OCI-LY1 (cell line): Measurements from ENCODE around the gene IL36B.

Experiments
- H2AFZ ChIP-seq: fragments of 200-600 bp; sonication (generic), shearing (Covaris generic); 2 replicates; pipeline ENCODE4 v1.6.0; 2014; ENCODE audit warnings: antibody characterized with exemption, mild to moderate bottlenecking, low read length
- H3F3A ChIP-seq: fragments of 200-600 bp; sonication (generic), shearing (Covaris generic); 2 replicates; pipeline ENCODE4 v1.6.0; 2014; ENCODE audit warnings: mild to moderate bottlenecking, antibody characterized with exemption, low read length, moderate library complexity; ENCODE audit not compliant: insufficient read depth
- H3K27ac ChIP-seq: fragments of 200-600 bp; sonication (generic); 2 replicates; pipeline ENCODE4 v1.5.1; 2014; ENCODE audit warnings: low read length, mixed run types, mild to moderate bottlenecking, low read depth; ENCODE audit not compliant: poor library complexity, severe bottlenecking
- H3K27me3 ChIP-seq: fragments of 200-600 bp; sonication (generic); 2 replicates; pipeline ENCODE4 v1.6.0; 2014; ENCODE audit warnings: antibody characterized with exemption, mild to moderate bottlenecking, low read length, moderate library complexity; ENCODE audit not compliant: insufficient read depth
- H3K36me3 ChIP-seq: fragments of 200-600 bp; sonication (generic); 2 replicates; pipeline ENCODE4 v1.6.1; 2014; ENCODE audit warnings: mild to moderate bottlenecking, antibody characterized with exemption, low read length, moderate library complexity, mixed read lengths; ENCODE audit not compliant: insufficient read depth
- H3K4me1 ChIP-seq: fragments of 200-600 bp; sonication (generic); 2 replicates; pipeline ENCODE4 v1.5.1; 2014; ENCODE audit warnings: mild to moderate bottlenecking, low read length, moderate library complexity; ENCODE audit not compliant: insufficient read depth, severe bottlenecking
- H3K4me2 ChIP-seq: fragments of 200-600 bp; sonication (generic), shearing (Covaris generic); 2 replicates; pipeline ENCODE4 v1.6.1; 2014; ENCODE audit warnings: low read length
- H3K4me3 ChIP-seq: fragments of 200-600 bp; sonication (generic); 2 replicates; pipeline ENCODE4 v1.5.1; 2014; ENCODE audit warnings: low read length, low read depth, mild to moderate bottlenecking, mixed read lengths; ENCODE audit not compliant: poor library complexity, severe bottlenecking
- H3K79me2 ChIP-seq: fragments of 200-600 bp; shearing (Covaris generic); 2 replicates; pipeline ENCODE4 v1.6.1; 2016; ENCODE audit warnings: mixed run types, low read length, mixed read lengths; ENCODE audit not compliant: insufficient read depth
- H3K9ac ChIP-seq: fragments of 200-600 bp; sonication (generic), shearing (Covaris generic); 2 replicates; pipeline ENCODE4 v1.6.1; 2014; ENCODE audit warnings: mild to moderate bottlenecking, low read length, mixed read lengths
- H3K9me2 ChIP-seq: fragments of 200-600 bp; sonication (generic), shearing (Covaris generic); 2 replicates; pipeline ENCODE4 v1.6.1; 2014; ENCODE audit warnings: low read depth, mild to moderate bottlenecking, low read length, mixed read lengths
- H3K9me3 ChIP-seq: fragments of 200-600 bp; shearing (Covaris generic); 2 replicates; pipeline ENCODE4 v1.6.1; 2014; ENCODE audit warnings: low read length, mixed read lengths
- H4K20me1 ChIP-seq: fragments of 200-600 bp; sonication (generic), shearing (Covaris generic); 2 replicates; pipeline ENCODE4 v1.6.0; 2016; ENCODE audit warnings: mild to moderate bottlenecking, low read length; ENCODE audit not compliant: insufficient read depth
- CTCF ChIP-seq: fragments of 200-600 bp; sonication (generic), shearing (Covaris generic); IDR thresholded peaks from 2 replicates; pipeline ENCODE4 v1.5.1; 2017; ENCODE audit warnings: mild to moderate bottlenecking, antibody characterized with exemption, low read length, moderate library complexity, mixed read lengths
- EZH2 ChIP-seq: fragments of 200-600 bp; sonication (generic), shearing (Covaris generic); IDR thresholded peaks from 2 replicates; pipeline ENCODE4 v1.8.0; 2017; ENCODE audit warnings: borderline replicate concordance, mixed run types, mild to moderate bottlenecking, antibody characterized with exemption, low read length, moderate library complexity, mixed read lengths

The IL36B gene

DNA sequence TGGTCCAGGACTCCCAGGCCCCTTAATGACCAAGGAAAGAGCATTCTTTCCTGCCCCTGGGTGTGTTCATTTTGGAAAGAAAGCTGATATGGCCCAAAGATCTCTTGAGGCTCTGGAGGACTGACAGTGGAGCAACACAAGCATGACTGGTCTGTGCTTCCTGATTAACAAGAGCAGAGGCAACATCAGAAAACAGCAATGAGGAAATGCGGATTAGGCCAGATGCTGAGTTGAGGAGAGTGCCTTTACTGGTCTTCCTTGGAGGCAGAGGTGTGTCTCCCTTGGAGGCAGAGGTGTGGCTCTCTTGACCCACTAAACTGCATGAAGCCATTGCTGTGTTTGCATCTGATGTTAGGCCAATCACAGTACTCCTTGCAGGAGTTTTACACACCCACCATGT is 19.9 kb downstream of the IL36B start:
- Histone ChIP-seq H3K9ac (no peak overlapping the region), H2AFZ (no peak overlapping the region), H3K27me3 (no peaks in the 10 kb centered on the region)

DNA sequence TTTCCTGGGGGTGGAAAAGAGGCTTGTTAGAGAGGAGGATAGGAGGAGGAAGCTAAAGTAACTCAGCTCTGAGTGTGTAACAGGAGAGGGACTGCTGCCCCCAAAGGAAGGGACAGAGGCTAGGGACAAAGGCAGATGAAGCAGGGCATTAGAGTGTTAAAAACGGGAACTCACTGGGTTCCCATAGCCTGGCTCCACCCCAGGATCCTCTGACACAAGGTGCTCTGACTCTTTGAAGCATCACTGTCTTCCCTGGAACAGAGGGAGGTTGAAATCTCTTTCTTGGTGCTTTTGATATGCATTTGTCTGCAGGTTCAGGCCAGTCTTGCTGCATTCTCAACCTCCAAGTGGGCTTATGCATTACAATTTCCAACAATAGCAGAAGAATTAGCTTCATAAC is 24.6 kb downstream of the IL36B start:
- Histone ChIP-seq H3F3A (no peaks in the 10 kb centered on the region), H3K27me3 (no peaks in the 10 kb centered on the region), H3K4me1 (no peaks in the 10 kb centered on the region), H3K36me3 (no peaks in the 10 kb centered on the region), H3K9me3 (no peaks in the 10 kb centered on the region), H3K9me2 (no peaks in the 10 kb centered on the region), H4K20me1 (no peaks in the 10 kb centered on the region), H3K4me3 (no peak overlapping the region), H2AFZ (no peak overlapping the region), H3K79me2 (no peaks in the 10 kb centered on the region), H3K9ac (no peak overlapping the region), H3K4me2 (no peak overlapping the region), H3K27ac (no peak overlapping the region)
- TF ChIP-seq CTCF (no peak), EZH2 (no peak)

More for the DNA sequence above, 19.9 kb downstream of the IL36B start:
- Histone ChIP-seq H3K4me2 (no peak overlapping the region), H3K79me2 (no peaks in the 10 kb centered on the region), H3K36me3 (no peaks in the 10 kb centered on the region), H3F3A (no peaks in the 10 kb centered on the region), H3K4me1 (no peaks in the 10 kb centered on the region), H3K9me3 (no peaks in the 10 kb centered on the region), H3K4me3 (no peak overlapping the region), H4K20me1 (no peaks in the 10 kb centered on the region), H3K9me2 (no peaks in the 10 kb centered on the region), H3K27ac (no peak overlapping the region)
- TF ChIP-seq EZH2 (no peak), CTCF (no peak)

DNA sequence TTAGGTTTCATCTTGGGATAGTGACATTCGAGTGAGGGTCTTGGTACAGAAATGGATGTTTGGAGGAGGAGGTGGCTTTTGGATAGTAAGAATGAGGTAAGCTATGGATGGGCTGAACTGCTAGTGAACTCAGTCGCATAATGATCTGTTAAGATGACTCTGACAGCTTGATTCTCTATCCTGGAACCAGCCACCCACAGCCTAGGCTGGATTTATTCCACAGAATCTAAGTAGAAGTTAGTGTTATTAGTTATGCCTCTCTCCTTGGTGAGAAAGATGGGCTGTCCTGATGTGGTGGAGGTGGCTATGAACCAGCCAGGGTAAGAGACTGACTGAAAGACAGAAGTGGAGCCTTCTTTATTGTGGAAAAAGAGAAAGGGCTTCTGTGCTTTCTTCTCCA is 25.0 kb downstream of the IL36B start:
- Histone ChIP-seq H3K4me1 (no peaks in the 10 kb centered on the region), H3F3A (no peaks in the 10 kb centered on the region), H3K4me3 (no peak overlapping the region), H4K20me1 (no peaks in the 10 kb centered on the region), H3K27me3 (no peaks in the 10 kb centered on the region), H3K27ac (no peak overlapping the region), H3K9ac (no peak overlapping the region), H3K9me3 (no peaks in the 10 kb centered on the region), H3K36me3 (no peaks in the 10 kb centered on the region), H2AFZ (no peak overlapping the region), H3K79me2 (no peaks in the 10 kb centered on the region), H3K9me2 (no peaks in the 10 kb centered on the region), H3K4me2 (no peak overlapping the region)
- TF ChIP-seq EZH2 (no peak), CTCF (no peak)
